Lower lobe of right lung (tissue), 2 donors: ENCODE data around the gene ACADS. TPM values are rescaled to one million over a fixed set of nuclear protein-coding genes. Genes with fewer than 3 reads are reported as not detected.

Experiments used
- ATAC-seq, 2 donors: fragments of 200-7000 bp; cut with Tn5 transposase; one replicate each; pipeline ENCODE4 v1.9.1; 2020 to 2022; ENCODE audit warnings: mild to moderate bottlenecking in 2 of 2, moderate library complexity in 2 of 2
- DNase-seq: peaks from one replicate; pipeline ENCODE4 v3.0.0-alpha.2; 2020
- H3K27ac ChIP-seq: fragments of 200-600 bp; one replicate; pipeline ENCODE4 v1.8.0; 2022
- H3K27me3 ChIP-seq: fragments of 200-600 bp; one replicate; pipeline ENCODE4 v1.8.0; 2022; ENCODE audit warnings: low read depth
- H3K36me3 ChIP-seq: fragments of 200-600 bp; one replicate; pipeline ENCODE4 v1.8.0; 2022; ENCODE audit warnings: mild to moderate bottlenecking
- H3K4me1 ChIP-seq: fragments of 200-600 bp; one replicate; pipeline ENCODE4 v1.8.0; 2022
- H3K4me3 ChIP-seq: fragments of 200-600 bp; one replicate; pipeline ENCODE4 v1.8.0; 2022; ENCODE audit warnings: mild to moderate bottlenecking
- H3K9me3 ChIP-seq: fragments of 200-600 bp; one replicate; pipeline ENCODE4 v1.8.0; 2022
- intact Hi-C: fragments of 100-400 bp; cut with DNase I; formaldehyde crosslinking; loops from one replicate; pipeline ENCODE4 v1.11.0; 2022
- total RNA-seq: library from RNA; stranded (reverse); fragmentation: NEBNext Ultra II Directional; extraction: Animal tissue kit (Norgen Biotek cat#: 25700); gene quantifications from one replicate; pipeline ENCODE4 v1.2.1, GENCODE V29; 2021
- TF ChIP-seq, protein P1 (sequence below): fragments of 200-600 bp; IDR thresholded peaks from one replicate; pipeline ENCODE4 v1.8.0; 2022; ENCODE audit warnings: antibody characterized with exemption, mild to moderate bottlenecking
- donor health status: DM: no; HTN: yes; CAD: no; lungs with severe emphysema.

ACADS gene
- total RNA-seq, 1 donor from 2014 or later = 24.4 TPM

DNA sequence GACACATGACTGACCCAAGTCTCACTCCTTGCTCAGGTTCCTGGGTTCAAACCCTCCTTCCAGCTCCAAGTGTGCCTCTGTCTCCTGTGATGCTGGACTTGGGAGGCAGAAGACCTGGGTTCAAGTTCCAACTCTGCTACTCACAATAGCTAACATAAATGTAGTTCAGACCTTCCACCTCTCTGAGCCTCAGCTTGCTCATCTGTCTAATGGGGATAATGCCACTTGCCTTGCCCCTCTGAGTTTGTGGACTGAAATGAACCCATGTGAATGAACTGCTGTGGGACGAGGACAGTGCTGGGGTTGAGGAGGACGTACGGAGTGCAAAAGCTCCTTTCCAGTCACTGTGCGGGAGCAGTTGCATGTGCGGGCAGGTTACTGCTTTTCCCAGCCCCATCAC, 40.9 kb downstream of the ACADS start:
- intact Hi-C loops = no loop called here
- ATAC-seq (no peak), DNase-seq (no peak)
- Histone ChIP-seq H3K27me3 (no peaks in the 10 kb centered on the region), H3K4me1 (peaks cover 23% of the 10 kb centered on the region), H3K27ac (no peak overlapping the region), H3K4me3 (no peak overlapping the region), H3K36me3 (peaks cover 88% of the 10 kb centered on the region), H3K9me3 (no peaks in the 10 kb centered on the region)
- TF ChIP-seq, protein P1, sequence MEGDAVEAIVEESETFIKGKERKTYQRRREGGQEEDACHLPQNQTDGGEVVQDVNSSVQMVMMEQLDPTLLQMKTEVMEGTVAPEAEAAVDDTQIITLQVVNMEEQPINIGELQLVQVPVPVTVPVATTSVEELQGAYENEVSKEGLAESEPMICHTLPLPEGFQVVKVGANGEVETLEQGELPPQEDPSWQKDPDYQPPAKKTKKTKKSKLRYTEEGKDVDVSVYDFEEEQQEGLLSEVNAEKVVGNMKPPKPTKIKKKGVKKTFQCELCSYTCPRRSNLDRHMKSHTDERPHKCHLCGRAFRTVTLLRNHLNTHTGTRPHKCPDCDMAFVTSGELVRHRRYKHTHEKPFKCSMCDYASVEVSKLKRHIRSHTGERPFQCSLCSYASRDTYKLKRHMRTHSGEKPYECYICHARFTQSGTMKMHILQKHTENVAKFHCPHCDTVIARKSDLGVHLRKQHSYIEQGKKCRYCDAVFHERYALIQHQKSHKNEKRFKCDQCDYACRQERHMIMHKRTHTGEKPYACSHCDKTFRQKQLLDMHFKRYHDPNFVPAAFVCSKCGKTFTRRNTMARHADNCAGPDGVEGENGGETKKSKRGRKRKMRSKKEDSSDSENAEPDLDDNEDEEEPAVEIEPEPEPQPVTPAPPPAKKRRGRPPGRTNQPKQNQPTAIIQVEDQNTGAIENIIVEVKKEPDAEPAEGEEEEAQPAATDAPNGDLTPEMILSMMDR = no peak

- no peak overlapping the region for H3K27ac ChIP-seq
- H3K9me3 ChIP-seq = no peaks in the 10 kb centered on the region
- H3K27me3 ChIP-seq = no peaks in the 10 kb centered on the region
- no peak overlapping the region for H3K4me3 ChIP-seq
- ATAC-seq (peak; percentile 71 to 80), DNase-seq (no peak)
- TF ChIP-seq, protein P1 = no peak
- peaks cover 16% of the 10 kb centered on the region for H3K4me1 ChIP-seq
- intact Hi-C loops = no loop called here
- peaks cover 81% of the 10 kb centered on the region for H3K36me3 ChIP-seq
Observed at GRCh38 chr12:120767071-120768024, 41.7 kb downstream of the ACADS start.

- no peak for ATAC-seq
- H3K4me3 ChIP-seq = no peak overlapping the region
- TF ChIP-seq, protein P1 = no peak
- intact Hi-C loops = no loop called here
- no peak for DNase-seq
- peaks cover 44% of the 10 kb centered on the region for H3K36me3 ChIP-seq
- no peaks in the 10 kb centered on the region for H3K27me3 ChIP-seq
- peaks cover 22% of the 10 kb centered on the region for H3K4me1 ChIP-seq
- no peak overlapping the region for H3K27ac ChIP-seq
- H3K9me3 ChIP-seq = no peaks in the 10 kb centered on the region
Observed at GRCh38 chr12:120771097-120771496, 45.5 kb downstream of the ACADS start.

GRCh38 chr12:120774169-120774916, 48.7 kb downstream of the ACADS start:
- ATAC-seq (peak; percentile 72 to 78), DNase-seq (no peak)
- H3K27ac ChIP-seq = no peak overlapping the region
- no peaks in the 10 kb centered on the region for H3K27me3 ChIP-seq
- TF ChIP-seq, protein P1 = no peak
- H3K36me3 ChIP-seq = peaks cover 25% of the 10 kb centered on the region
- H3K4me1 ChIP-seq = peaks cover 8% of the 10 kb centered on the region
- H3K4me3 ChIP-seq = no peak overlapping the region
- H3K9me3 ChIP-seq = no peaks in the 10 kb centered on the region
- intact Hi-C loops = no loop called here

DNA sequence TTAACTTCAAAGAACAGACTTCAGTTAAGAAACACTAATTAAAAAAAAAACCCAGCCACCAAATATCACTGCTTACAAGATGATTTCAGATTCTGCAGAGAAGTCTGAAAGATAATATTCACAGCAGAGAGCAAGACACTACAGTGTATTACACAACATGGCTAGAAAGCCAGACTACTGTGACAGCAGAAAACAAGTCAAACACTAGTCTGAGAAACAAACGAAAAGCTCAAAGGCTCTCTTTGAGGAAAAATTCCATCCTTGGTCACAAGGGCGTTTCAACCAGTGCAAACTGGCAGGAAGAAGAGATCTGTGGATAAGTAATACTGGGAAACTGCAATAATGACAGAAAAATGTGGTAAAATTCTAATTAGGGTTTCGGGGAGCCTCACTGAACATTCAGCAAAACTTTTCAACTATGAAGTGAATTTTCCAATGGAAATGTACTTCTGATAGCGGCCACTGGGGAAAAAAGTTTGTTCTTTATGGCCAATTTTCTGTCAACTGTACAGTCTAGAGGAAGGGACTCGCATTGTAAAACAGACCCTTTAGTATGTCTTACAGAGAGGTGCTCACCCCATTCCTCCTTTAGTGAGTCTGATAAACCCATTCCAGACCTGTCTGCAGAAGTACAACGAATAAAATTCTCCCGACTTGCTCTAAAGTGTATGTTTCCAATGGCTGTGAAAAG, 50.4 kb downstream of the ACADS start:
- no peak overlapping the region for H3K4me3 ChIP-seq
- peaks cover 28% of the 10 kb centered on the region for H3K36me3 ChIP-seq
- H3K27ac ChIP-seq = no peak overlapping the region
- DNase-seq (no peak), ATAC-seq (peak in 1 of 2 donors; percentile 24)
- intact Hi-C loops = no loop called here
- TF ChIP-seq, protein P1 = peak; percentile 17
- H3K27me3 ChIP-seq = no peaks in the 10 kb centered on the region
- H3K9me3 ChIP-seq = no peaks in the 10 kb centered on the region
- peaks cover 8% of the 10 kb centered on the region for H3K4me1 ChIP-seq
